VCaP (cell line): ENCODE measurements around the gene SYNJ1.
"Not testable (repeated sequence)": the region's sequence is repeated elsewhere in the genome, so short reads cannot be mapped to it uniquely, and the experiment has no call there.

Experiments used
- H3K27ac ChIP-seq: fragments of 450-650 bp; 2 replicates; pipeline ENCODE4 v1.5.1; 2017
- TF ChIP-seq, protein P1 (sequence below): fragments of 450-650 bp; conservative IDR thresholded peaks from 2 replicates; pipeline ENCODE4 v1.5.1; 2017; ENCODE audit warnings: mild to moderate bottlenecking, moderate library complexity

The SYNJ1 gene

DNA sequence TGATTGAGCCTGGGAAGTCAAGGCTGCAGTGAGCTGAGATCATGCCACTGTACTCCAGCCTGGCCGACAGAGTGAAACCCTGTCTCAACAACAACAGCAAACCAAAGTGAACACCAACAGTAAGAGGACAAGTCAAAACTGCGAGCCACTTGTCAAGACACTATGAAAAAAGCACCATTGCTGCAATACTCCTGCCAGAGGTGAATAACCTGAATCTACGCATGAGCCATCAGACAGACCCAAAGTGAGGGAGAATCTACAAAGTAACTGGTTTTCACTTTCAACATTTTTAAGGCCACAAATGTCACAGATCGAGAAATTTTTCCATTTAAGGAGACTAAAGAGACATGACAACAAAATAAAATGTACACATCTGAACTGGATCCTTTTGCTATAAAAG is 21.9 kb downstream of the SYNJ1 start:
- TF ChIP-seq, protein P1, sequence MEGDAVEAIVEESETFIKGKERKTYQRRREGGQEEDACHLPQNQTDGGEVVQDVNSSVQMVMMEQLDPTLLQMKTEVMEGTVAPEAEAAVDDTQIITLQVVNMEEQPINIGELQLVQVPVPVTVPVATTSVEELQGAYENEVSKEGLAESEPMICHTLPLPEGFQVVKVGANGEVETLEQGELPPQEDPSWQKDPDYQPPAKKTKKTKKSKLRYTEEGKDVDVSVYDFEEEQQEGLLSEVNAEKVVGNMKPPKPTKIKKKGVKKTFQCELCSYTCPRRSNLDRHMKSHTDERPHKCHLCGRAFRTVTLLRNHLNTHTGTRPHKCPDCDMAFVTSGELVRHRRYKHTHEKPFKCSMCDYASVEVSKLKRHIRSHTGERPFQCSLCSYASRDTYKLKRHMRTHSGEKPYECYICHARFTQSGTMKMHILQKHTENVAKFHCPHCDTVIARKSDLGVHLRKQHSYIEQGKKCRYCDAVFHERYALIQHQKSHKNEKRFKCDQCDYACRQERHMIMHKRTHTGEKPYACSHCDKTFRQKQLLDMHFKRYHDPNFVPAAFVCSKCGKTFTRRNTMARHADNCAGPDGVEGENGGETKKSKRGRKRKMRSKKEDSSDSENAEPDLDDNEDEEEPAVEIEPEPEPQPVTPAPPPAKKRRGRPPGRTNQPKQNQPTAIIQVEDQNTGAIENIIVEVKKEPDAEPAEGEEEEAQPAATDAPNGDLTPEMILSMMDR = no peak
- no peak overlapping the region for H3K27ac ChIP-seq

GRCh38 chr21:32705139-32705538 is 22.7 kb downstream of the SYNJ1 start:
- H3K27ac ChIP-seq = no peak overlapping the region
- TF ChIP-seq, protein P1 = no peak

GRCh38 chr21:32702702-32703101 is 25.1 kb downstream of the SYNJ1 start:
- H3K27ac ChIP-seq = peak overlapping the region; percentile 23
- TF ChIP-seq, protein P1 = no peak

- H3K27ac ChIP-seq = peak overlapping the region; percentile 17; the same call in 1 of the 2 replicates
- TF ChIP-seq, protein P1 = no peak
Observed at GRCh38 chr21:32698971-32699693, 28.7 kb downstream of the SYNJ1 start.

GRCh38 chr21:32698286-32698685 is 29.5 kb downstream of the SYNJ1 start:
- TF ChIP-seq, protein P1 = no peak
- H3K27ac ChIP-seq = peak overlapping the region; percentile 17; the same call in 1 of the 2 replicates

- H3K27ac ChIP-seq = not testable (repeated sequence)
Observed at GRCh38 chr21:32695482-32695881, 32.3 kb downstream of the SYNJ1 start.

DNA sequence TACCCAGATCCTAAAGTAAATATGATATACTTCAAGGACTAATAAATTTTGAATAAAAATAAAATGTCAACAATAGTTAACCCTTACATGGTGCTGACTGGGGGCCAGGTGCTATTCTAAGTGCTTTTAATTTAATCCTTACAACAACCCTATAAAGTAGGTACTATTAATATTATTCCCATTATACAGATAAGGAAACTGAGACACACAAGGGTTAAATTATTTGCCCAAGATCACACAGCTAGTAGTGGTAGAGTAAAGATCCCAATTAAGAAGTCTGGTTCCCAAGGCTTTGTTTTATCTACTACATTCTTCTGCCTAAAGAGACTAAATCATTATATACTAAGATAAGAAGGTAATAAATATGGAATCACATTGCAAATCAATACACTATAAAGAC is 34.2 kb downstream of the SYNJ1 start:
- H3K27ac ChIP-seq = no peak overlapping the region
- TF ChIP-seq, protein P1 = no peak

GRCh38 chr21:32690085-32690484 is 37.7 kb downstream of the SYNJ1 start:
- H3K27ac ChIP-seq = no peak overlapping the region
- TF ChIP-seq, protein P1 = no peak
